SK-N-MC (cell line): ENCODE data around the gene CXorf66.
A peak's percentile ranks its signal among the peaks of the same experiment; 100 is the strongest.
"Not testable (repeated sequence)": the region's sequence is repeated elsewhere in the genome, so short reads cannot be mapped to it uniquely, and the experiment has no call there.

Experiments used
- DNase-seq: peaks from one replicate; pipeline ENCODE4 v3.0.0-alpha.2; 2011; ENCODE audit warnings: low read depth, low spot score
- H3K27ac ChIP-seq: fragments of 200-600 bp; sonication (generic); 2 replicates; pipeline ENCODE4 v1.5.1; 2016; ENCODE audit warnings: mixed run types
- H3K36me3 ChIP-seq: fragments of 200-600 bp; sonication (generic); 2 replicates; pipeline ENCODE4 v1.6.1; 2017; ENCODE audit warnings: antibody characterized with exemption, low read length, mixed read lengths; ENCODE audit not compliant: insufficient read depth
- H3K4me3 ChIP-seq: fragments of 200-600 bp; sonication (generic); 2 replicates; pipeline ENCODE4 v1.5.1; 2016
- H3K9ac ChIP-seq: fragments of 200-600 bp; sonication (generic); 2 replicates; pipeline ENCODE4 v1.8.0; 2017; ENCODE audit warnings: mixed run types, mixed read lengths; ENCODE audit not compliant: insufficient read length
- H3K9me3 ChIP-seq: fragments of 200-600 bp; sonication (generic); 2 replicates; pipeline ENCODE4 v1.6.1; 2017; ENCODE audit warnings: low read depth, mild to moderate bottlenecking, antibody characterized with exemption, low read length, moderate library complexity, mixed read lengths
- EZH2 ChIP-seq: fragments of 200-600 bp; sonication (generic); IDR thresholded peaks from one replicate; pipeline ENCODE4 v1.6.1; 2017; ENCODE audit warnings: antibody characterized with exemption
- FOXP2 ChIP-seq: optimal IDR thresholded peaks from 2 replicates; pipeline ENCODE3; 2011; ENCODE audit warnings: mild to moderate bottlenecking, moderate library complexity; ENCODE audit not compliant: insufficient read depth; ENCODE audit errors: extremely low read length, control extremely low read depth
- POLR2AphosphoS5 ChIP-seq: IDR thresholded peaks from 2 replicates; pipeline ENCODE4 v1.6.1; 2012; ENCODE audit warnings: mild to moderate bottlenecking, low read depth, low read length, borderline replicate concordance

Gene CXorf66

GRCh38 chrX:139965421-139965820, at the start of gene CXorf66:
TSS of gene CXorf66 (minus strand) at chrX:139965521. CDS start at chrX:139965496, 25 bp downstream.
- Histone ChIP-seq H3K36me3 (no peaks in the 10 kb centered on the region), H3K9ac (no peak within 1 kb of the TSS), H3K9me3 (no peaks in the 10 kb centered on the region), H3K4me3 (no peak within 1 kb of the TSS), H3K27ac (no peak within 1 kb of the TSS)
- TF ChIP-seq EZH2, result no peak
- TF ChIP-seq POLR2AphosphoS5, result no peak
- TF ChIP-seq FOXP2, result no peak
- no peak for DNase-seq

GRCh38 chrX:139982856-139983255, 17.5 kb upstream of the CXorf66 start:
- TF ChIP-seq FOXP2 (no peak), EZH2 (no peak), POLR2AphosphoS5 (no peak)
- Histone ChIP-seq H3K27ac (no peak overlapping the region), H3K9me3 (no peaks in the 10 kb centered on the region), H3K9ac (no peak overlapping the region), H3K36me3 (no peaks in the 10 kb centered on the region), H3K4me3 (no peak overlapping the region)
- no peak for DNase-seq

- Histone ChIP-seq H3K4me3 (no peak overlapping the region), H3K9ac (no peak overlapping the region), H3K36me3 (no peaks in the 10 kb centered on the region), H3K9me3 (no peaks in the 10 kb centered on the region), H3K27ac (no peak overlapping the region)
- no peak for DNase-seq
- no peak for TF ChIP-seq EZH2
- TF ChIP-seq FOXP2, result no peak
- no peak for TF ChIP-seq POLR2AphosphoS5
These were observed 9.2 kb upstream of the CXorf66 start for GRCh38 chrX:139974471-139974870.

GRCh38 chrX:139972629-139973624, 7.6 kb upstream of the CXorf66 start:
- no peaks in the 10 kb centered on the region for H3K36me3 ChIP-seq
- H3K9ac ChIP-seq, result no peak overlapping the region
- no peaks in the 10 kb centered on the region for H3K9me3 ChIP-seq
- TF ChIP-seq FOXP2 (no peak), EZH2 (no peak), POLR2AphosphoS5 (no peak)
- H3K4me3 ChIP-seq, result peak overlapping the region; percentile 72; the same call in 1 of the 2 replicates
- no peak for DNase-seq
- peak overlapping the region; percentile 98 for H3K27ac ChIP-seq

GRCh38 chrX:139972113-139972512, 6.8 kb upstream of the CXorf66 start:
- no peaks in the 10 kb centered on the region for H3K36me3 ChIP-seq
- no peaks in the 10 kb centered on the region for H3K9me3 ChIP-seq
- TF ChIP-seq POLR2AphosphoS5 (no peak), FOXP2 (no peak), EZH2 (no peak)
- H3K4me3 ChIP-seq, result peak overlapping the region; percentile 72
- H3K27ac ChIP-seq, result peak overlapping the region; percentile 98
- no peak for DNase-seq
- peak overlapping the region; percentile 67 for H3K9ac ChIP-seq

GRCh38 chrX:139971394-139971749, 6.1 kb upstream of the CXorf66 start:
- no peak for DNase-seq
- Histone ChIP-seq H3K9ac (peak overlapping the region; percentile 67), H3K4me3 (peak overlapping the region; percentile 72), H3K27ac (peak overlapping the region; percentile 98), H3K36me3 (no peaks in the 10 kb centered on the region), H3K9me3 (no peaks in the 10 kb centered on the region)
- no peak for TF ChIP-seq POLR2AphosphoS5
- no peak for TF ChIP-seq EZH2

- no peak overlapping the region for H3K9ac ChIP-seq
- H3K36me3 ChIP-seq, result no peaks in the 10 kb centered on the region
- H3K27ac ChIP-seq, result no peak overlapping the region
- TF ChIP-seq EZH2 (no peak), FOXP2 (no peak), POLR2AphosphoS5 (no peak)
- H3K4me3 ChIP-seq, result no peak overlapping the region
- H3K9me3 ChIP-seq, result no peaks in the 10 kb centered on the region
- DNase-seq, result no peak
These were observed 4.0 kb upstream of the CXorf66 start for GRCh38 chrX:139969286-139969685.

GRCh38 chrX:139967750-139968149, 2.4 kb upstream of the CXorf66 start:
- DNase-seq, result no peak
- Histone ChIP-seq H3K9ac (no peak overlapping the region), H3K36me3 (no peaks in the 10 kb centered on the region), H3K27ac (no peak overlapping the region), H3K9me3 (no peaks in the 10 kb centered on the region), H3K4me3 (no peak overlapping the region)
- TF ChIP-seq POLR2AphosphoS5, result no peak
- no peak for TF ChIP-seq EZH2

GRCh38 chrX:139967300-139967699, 2.0 kb upstream of the CXorf66 start:
- Histone ChIP-seq H3K9me3 (no peaks in the 10 kb centered on the region), H3K4me3 (no peak overlapping the region), H3K9ac (no peak overlapping the region), H3K27ac (no peak overlapping the region), H3K36me3 (no peaks in the 10 kb centered on the region)
- TF ChIP-seq POLR2AphosphoS5 (no peak), FOXP2 (no peak), EZH2 (no peak)
- DNase-seq, result no peak

GRCh38 chrX:139966159-139966558, 838 bp upstream of the CXorf66 start:
- H3K27ac ChIP-seq, H3K4me3 ChIP-seq, H3K36me3 ChIP-seq, H3K9me3 ChIP-seq, H3K9ac ChIP-seq, DNase-seq: not testable (repeated sequence)

- H3K4me3 ChIP-seq, H3K36me3 ChIP-seq, H3K9me3 ChIP-seq, H3K9ac ChIP-seq, H3K27ac ChIP-seq, DNase-seq: not testable (repeated sequence)
These were observed 4.2 kb downstream of the CXorf66 start for GRCh38 chrX:139961091-139961490.
